K562 (cell line): ENCODE data around the gene ZNF474. TPM values are rescaled to one million over a fixed set of nuclear protein-coding genes. Genes with fewer than 3 reads are reported as not detected.

Experiments used
- ATAC-seq: fragments of 200-7000 bp; cut with Tn5 transposase; 3 replicates; pipeline ENCODE4 v1.9.1; 2020; ENCODE audit warnings: moderate library complexity
- BruUV-seq: library from RNA; stranded (reverse); fragments of 400-500 nt; replicated peaks from 2 replicates; lab custom pipeline; 2021; lab: Mats Ljungman, UMichigan
- CTCF ChIA-PET: fragments of 300-600 bp; formaldehyde crosslinking; extraction: SDS; loops from one replicate; lab custom pipeline; 2021; ENCODE audit warnings: low intra/inter-chr PET ratio; lab: Yijun Ruan, JAX
- POLR2A ChIA-PET: fragments of 300-600, 350-650 bp; sonication (Branson Sonifier 250); formaldehyde crosslinking; extraction: SDS; loops from one replicate; lab custom pipeline; 2021; ENCODE audit warnings: antibody characterized with exemption, inconsistent platforms; lab: Yijun Ruan, JAX
- DNase-seq, 4 experiments: peaks; one replicate each; pipeline versions ENCODE4 v3.0.0 to v3.0.0-alpha.2; 2011 to 2018; ENCODE audit warnings: low spot score in 3 of 4, mixed read lengths in 3 of 4; ENCODE audit errors: extremely low read depth in 1 of 4
- FAIRE-seq: peaks from 2 replicates; lab custom pipeline; 2011; peaks lifted over from hg19 to GRCh38; lab: Jason Lieb, UNC
- H2AFZ ChIP-seq: 2 replicates; pipeline ENCODE4 v1.6.0; 2011; ENCODE audit warnings: low read depth, low read length, control low read depth, inconsistent platforms
- H3K27ac ChIP-seq: fragments of 200-600 bp; 3 replicates; pipeline ENCODE4 v1.8.0; 2011; ENCODE audit warnings: low read depth, mild to moderate bottlenecking, control low read depth, inconsistent platforms, low read length, moderate library complexity, mixed read lengths; ENCODE audit errors: extremely low read depth
- H3K27me3 ChIP-seq, 2 experiments: fragments of 300-600 bp in 1 of 2; 2 replicates in 1 of 2; 3 replicates in 1 of 2; pipeline versions ENCODE4 v1.6.0 to v1.8.0; 2011; ENCODE audit warnings: inconsistent platforms in 2 of 2, low read length in 2 of 2, mild to moderate bottlenecking in 1 of 2, mixed read lengths in 1 of 2, moderate library complexity in 1 of 2; ENCODE audit not compliant: control insufficient read depth in 2 of 2, insufficient read depth in 2 of 2
- H3K36me3 ChIP-seq: fragments of 300-600 bp; 3 replicates; pipeline ENCODE4 v1.8.0; 2011; ENCODE audit warnings: mild to moderate bottlenecking, low read length, inconsistent platforms; ENCODE audit not compliant: control insufficient read depth, insufficient read depth
- H3K4me1 ChIP-seq, 2 experiments: fragments of 200-600 bp in 1 of 2; replicated peaks in 1 of 2; 2 replicates in 1 of 2; 3 replicates in 1 of 2; pipeline versions ENCODE4 v1.5.1 to v1.8.0; 2011; ENCODE audit warnings: inconsistent platforms in 2 of 2, low read length in 2 of 2, mild to moderate bottlenecking in 1 of 2, mixed read lengths in 1 of 2, moderate library complexity in 1 of 2; ENCODE audit not compliant: control insufficient read depth in 2 of 2, insufficient read depth in 2 of 2
- H3K4me2 ChIP-seq: 2 replicates; pipeline ENCODE4 v1.6.1; 2011; ENCODE audit warnings: low read length, control low read depth, inconsistent platforms, mixed read lengths; ENCODE audit not compliant: insufficient read depth
- H3K4me3 ChIP-seq: fragments of 200-600 bp; sonication (generic), shearing (Covaris generic); 2 replicates; pipeline ENCODE4 v1.5.1; 2016; ENCODE audit warnings: control low read depth, inconsistent platforms
- H3K79me2 ChIP-seq: fragments of 200-600 bp; 3 replicates; pipeline ENCODE4 v1.8.0; 2011; ENCODE audit warnings: low read length, inconsistent platforms; ENCODE audit not compliant: control insufficient read depth, insufficient read depth
- H3K9ac ChIP-seq, 2 experiments: 2 replicates each; pipeline versions ENCODE4 v1.6.0 to v1.6.1; 2011; ENCODE audit warnings: low read depth in 2 of 2, low read length in 2 of 2, control low read depth in 1 of 2, inconsistent platforms in 1 of 2, mild to moderate bottlenecking in 1 of 2, mixed read lengths in 1 of 2; ENCODE audit not compliant: insufficient read depth in 1 of 2
- H3K9me1 ChIP-seq: one replicate; pipeline ENCODE4 v1.6.0; 2011; ENCODE audit warnings: inconsistent platforms, mild to moderate bottlenecking, low read length, moderate library complexity; ENCODE audit not compliant: control insufficient read depth, insufficient read depth
- H3K9me3 ChIP-seq: replicated peaks from 2 replicates; pipeline ENCODE4 v1.5.1; 2011; ENCODE audit warnings: low read depth, low read length, inconsistent platforms; ENCODE audit not compliant: control insufficient read depth, insufficient read depth
- H4K20me1 ChIP-seq: replicated peaks from 2 replicates; pipeline ENCODE4 v1.6.1; 2011; ENCODE audit warnings: low read length, inconsistent platforms, mixed read lengths; ENCODE audit not compliant: control insufficient read depth, insufficient read depth
- CBX3 ChIP-seq, 2 experiments: IDR thresholded peaks; 1 replicate in 1 of 2; 2 replicates in 1 of 2; pipeline ENCODE4 v1.6.1; 2012; ENCODE audit warnings: inconsistent platforms in 2 of 2, low read length in 2 of 2, borderline replicate concordance in 1 of 2, control low read depth in 1 of 2
- COPS2 ChIP-seq: fragments of 450-650 bp; conservative IDR thresholded peaks from 2 replicates; pipeline ENCODE4 v1.6.1; 2016; ENCODE audit warnings: mild to moderate bottlenecking, moderate library complexity
- IRF2 ChIP-seq: sonication (generic); formaldehyde crosslinking; IDR thresholded peaks from 2 replicates; pipeline ENCODE4 v1.8.1; 2022; ENCODE audit warnings: mild to moderate bottlenecking, missing genetic modification reagents
- KDM2B ChIP-seq: fragments of 250-450 bp; sonication (Bioruptor Pico); IDR thresholded peaks from 2 replicates; pipeline ENCODE4 v1.8.0; 2021; ENCODE audit warnings: mild to moderate bottlenecking, moderate library complexity
- KHSRP ChIP-seq: fragments of 450-650 bp; IDR thresholded peaks from 2 replicates; pipeline ENCODE4 v1.6.1; 2017
- L3MBTL2 ChIP-seq: fragments of 450-650 bp; IDR thresholded peaks from 2 replicates; pipeline ENCODE4 v1.6.1; 2016; ENCODE audit warnings: mild to moderate bottlenecking, moderate library complexity
- PRPF4 ChIP-seq: fragments of 200-400 bp; formaldehyde crosslinking; IDR thresholded peaks from one replicate; pipeline ENCODE4 v1.6.1; 2017; ENCODE audit warnings: low read length, low read depth, mild to moderate bottlenecking; ENCODE audit not compliant: insufficient read depth, poor library complexity, severe bottlenecking
- ZNF12 ChIP-seq: sonication (generic); formaldehyde crosslinking; IDR thresholded peaks from 2 replicates; pipeline ENCODE4 v1.4.0; 2020; ENCODE audit warnings: mild to moderate bottlenecking, missing genetic modification reagents
- ZNF23 ChIP-seq: fragments of 250-450 bp; sonication (Bioruptor Pico); IDR thresholded peaks from 2 replicates; pipeline ENCODE4 v1.4.0; 2020; ENCODE audit warnings: mild to moderate bottlenecking
- ZNF436 ChIP-seq: fragments of 250-450, 450-650 bp; sonication (Bioruptor Pico); formaldehyde crosslinking; IDR thresholded peaks from 2 replicates; pipeline ENCODE4 v1.7.0; 2020; ENCODE audit warnings: mild to moderate bottlenecking
- WGBS: fragments of 100-300 bp; shearing (Covaris generic); methylation state at CpG from one replicate; pipeline ENCODE4 v1.1.6; 2016; ENCODE audit warnings: low coverage, mixed read lengths; ENCODE audit not compliant: insufficient coverage; ENCODE audit errors: missing lambda C conversion rate; 5-methylcytosine and 5-hydroxymethylcytosine counted together
- in situ Hi-C: fragments of 300-500 bp; cut with MboI; formaldehyde crosslinking; loops from 4 replicates; pipeline ENCODE4 v1.15.0; 2018; ENCODE audit warnings: inconsistent platforms, mixed read lengths
- intact Hi-C: fragments of 100-400 bp; cut with micrococcal nuclease; formaldehyde crosslinking; loops from 2 replicates; pipeline ENCODE4 v1.14.2; 2022
- polyA plus RNA-seq, 8 experiments: library from polyadenylated mRNA; depleted of rRNA in 4 of 8; stranded (reverse) in 5 of 8; unstranded in 3 of 8; fragments of >200 nt; fragmentation: Nextera tagmentation in 2 of 8; fragmentation: Illumina TruSeq in 1 of 8; extraction: Ambion mirVana in 2 of 8; extraction: Trizol in 1 of 8; gene quantifications; 2 replicates each; pipeline versions ENCODE4 v1.2.1 to v1.2.3, GENCODE V29; 2011 to 2014; ENCODE audit warnings: inconsistent platforms in 1 of 8, missing spikeins in 1 of 8
- total RNA-seq, 7 experiments: library from RNA; depleted of rRNA in 6 of 7; stranded (reverse); fragments of >200 nt in 6 of 7; fragmentation: Illumina TruSeq in 2 of 7; extraction: Trizol in 2 of 7; gene quantifications; 2 replicates each; pipeline versions ENCODE4 v1.2.1 to v1.2.3, GENCODE V29; 2011 to 2021; ENCODE audit warnings: low replicate concordance in 1 of 7
- TF ChIP-seq, protein P1 (sequence below), 2 experiments: fragments of 450-650 bp in 1 of 2; IDR thresholded peaks; 2 replicates each; pipeline ENCODE4 v1.6.1; 2011 to 2017; ENCODE audit warnings: low read depth in 2 of 2, antibody characterized with exemption in 1 of 2, borderline replicate concordance in 1 of 2, low read length in 1 of 2, mild to moderate bottlenecking in 1 of 2, mixed read lengths in 1 of 2; ENCODE audit not compliant: control insufficient read depth in 1 of 2

The ZNF474 gene
- total and polyA plus RNA-seq, 9 of the 15 experiments (the other 6 are each of a cell fraction or from before 2014, with no cell fraction given) = 0.16 to 0.62 (median 0.39) TPM

DNA sequence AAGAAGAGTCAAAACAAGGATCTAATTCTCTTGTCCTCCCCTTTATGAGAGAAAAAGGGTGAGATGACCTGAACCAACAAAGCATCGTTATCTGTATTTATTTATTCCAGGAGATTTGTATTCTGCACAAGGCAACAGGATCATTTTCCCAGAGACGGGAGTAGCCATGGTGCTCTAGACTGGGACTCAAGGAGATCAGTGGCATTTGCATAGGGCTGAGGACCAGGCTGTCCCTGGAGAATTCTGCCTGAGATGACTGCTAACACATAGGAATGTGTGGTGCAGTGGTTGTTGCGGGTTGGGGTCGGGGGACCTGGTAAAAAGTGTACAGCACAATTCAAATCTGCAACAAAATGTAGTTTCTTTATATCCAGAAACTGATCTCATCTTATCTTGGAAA lies 22.3 kb upstream of the ZNF474 start:
- intact Hi-C loops = no loop called here
- ChIA-PET CTCF (no interaction called here), POLR2A (no interaction called here)

More for the DNA sequence above, 22.3 kb upstream of the ZNF474 start:
- BruUV-seq = no TSS peak
- DNase-seq (no peak), ATAC-seq (no peak)
- WGBS = 85% methylated on average over 4 of the region's 4 CpGs
- no peaks in the 10 kb centered on the region for H3K36me3 ChIP-seq
- in situ Hi-C loops = loop anchor here (5.0 kb wide), 1 partner anchor 50 kb away; no protein-coding TSS in a partner anchor
- no peaks in the 10 kb centered on the region for H3K79me2 ChIP-seq
- H3K4me2 ChIP-seq = no peak overlapping the region
- no peak overlapping the region for H2AFZ ChIP-seq
- H3K9me3 ChIP-seq = no peaks in the 10 kb centered on the region
- TF ChIP-seq, protein P1, sequence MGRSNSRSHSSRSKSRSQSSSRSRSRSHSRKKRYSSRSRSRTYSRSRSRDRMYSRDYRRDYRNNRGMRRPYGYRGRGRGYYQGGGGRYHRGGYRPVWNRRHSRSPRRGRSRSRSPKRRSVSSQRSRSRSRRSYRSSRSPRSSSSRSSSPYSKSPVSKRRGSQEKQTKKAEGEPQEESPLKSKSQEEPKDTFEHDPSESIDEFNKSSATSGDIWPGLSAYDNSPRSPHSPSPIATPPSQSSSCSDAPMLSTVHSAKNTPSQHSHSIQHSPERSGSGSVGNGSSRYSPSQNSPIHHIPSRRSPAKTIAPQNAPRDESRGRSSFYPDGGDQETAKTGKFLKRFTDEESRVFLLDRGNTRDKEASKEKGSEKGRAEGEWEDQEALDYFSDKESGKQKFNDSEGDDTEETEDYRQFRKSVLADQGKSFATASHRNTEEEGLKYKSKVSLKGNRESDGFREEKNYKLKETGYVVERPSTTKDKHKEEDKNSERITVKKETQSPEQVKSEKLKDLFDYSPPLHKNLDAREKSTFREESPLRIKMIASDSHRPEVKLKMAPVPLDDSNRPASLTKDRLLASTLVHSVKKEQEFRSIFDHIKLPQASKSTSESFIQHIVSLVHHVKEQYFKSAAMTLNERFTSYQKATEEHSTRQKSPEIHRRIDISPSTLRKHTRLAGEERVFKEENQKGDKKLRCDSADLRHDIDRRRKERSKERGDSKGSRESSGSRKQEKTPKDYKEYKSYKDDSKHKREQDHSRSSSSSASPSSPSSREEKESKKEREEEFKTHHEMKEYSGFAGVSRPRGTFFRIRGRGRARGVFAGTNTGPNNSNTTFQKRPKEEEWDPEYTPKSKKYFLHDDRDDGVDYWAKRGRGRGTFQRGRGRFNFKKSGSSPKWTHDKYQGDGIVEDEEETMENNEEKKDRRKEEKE (IDR thresholded peaks at IDR 0.05; ENCODE audit: borderline replicate concordance in 1 of 2, control insufficient read depth in 1 of 2, low read depth in 2 of 2, low read length in 1 of 2) = no peak
- TF ChIP-seq CBX3 (IDR thresholded peaks at IDR 0.05; ENCODE audit: borderline replicate concordance in 1 of 2, low read length in 2 of 2) (no peak), ZNF23 (CRISPR knock-in tag) (no peak), IRF2 (CRISPR knock-in tag) (no peak), KDM2B (no peak), ZNF436 (no peak), KHSRP (no peak), COPS2 (no peak), ZNF12 (CRISPR knock-in tag) (no peak), PRPF4 (no peak), L3MBTL2 (no peak)
- TF ChIP-seq, all 486 proteins: peak for 0
- H3K9ac ChIP-seq = no peak overlapping the region
- no peaks in the 10 kb centered on the region for H4K20me1 ChIP-seq
- no peaks in the 10 kb centered on the region for H3K27me3 ChIP-seq
- FAIRE-seq = no peak
- no peaks in the 10 kb centered on the region for H3K9me1 ChIP-seq
- H3K27ac ChIP-seq = no peak overlapping the region
- no peak overlapping the region for H3K4me3 ChIP-seq
- peaks cover 0 to 15% of the 10 kb centered on the region in 2 experiments; a peak in 3 of 5 replicates for H3K4me1 ChIP-seq
